SK-N-SH (cell line): Measurements from ENCODE around the gene CABLES2. TPM values are rescaled to one million over a fixed set of nuclear protein-coding genes. Genes with fewer than 3 reads are reported as not detected.

Experiments used
- CTCF ChIA-PET: fragments of 300-600, 350-600 bp; formaldehyde crosslinking; extraction: SDS; loops from one replicate; lab custom pipeline; 2021; lab: Yijun Ruan, JAX
- POLR2A ChIA-PET: fragments of 350-600 bp; sonication (Branson Sonifier 250); formaldehyde crosslinking; extraction: SDS; loops from one replicate; lab custom pipeline; 2020; ENCODE audit warnings: antibody characterized with exemption, inconsistent platforms; lab: Yijun Ruan, JAX
- DNase-seq: peaks from one replicate; pipeline ENCODE4 v3.0.0; 2012
- H2AFZ ChIP-seq: fragments of 200-600 bp; sonication (generic); 2 replicates; pipeline ENCODE4 v1.8.1; 2016; ENCODE audit warnings: antibody characterized with exemption, mild to moderate bottlenecking, low read depth
- H3F3A ChIP-seq: fragments of 200-600 bp; sonication (generic); replicated peaks from 2 replicates; pipeline ENCODE3; 2016; ENCODE audit warnings: antibody characterized with exemption, mild to moderate bottlenecking; ENCODE audit not compliant: insufficient read depth
- H3K27ac ChIP-seq, 2 experiments: fragments of 200-500 bp in 1 of 2; fragments of 200-600 bp in 1 of 2; sonication (Bioruptor generic) in 1 of 2; sonication (generic), shearing (Covaris generic) in 1 of 2; 2 replicates each; pipeline versions ENCODE4 v1.5.1 to v1.6.1; 2014 to 2016; ENCODE audit warnings: low read depth in 2 of 2, inconsistent platforms in 1 of 2, low read length in 1 of 2, mild to moderate bottlenecking in 1 of 2, mixed read lengths in 1 of 2
- H3K27me3 ChIP-seq: fragments of 200-600 bp; sonication (generic), shearing (Covaris generic); 2 replicates; pipeline ENCODE4 v1.6.1; 2016; ENCODE audit warnings: mixed run types; ENCODE audit not compliant: insufficient read depth
- H3K36me3 ChIP-seq, 2 experiments: fragments of 200-500 bp in 1 of 2; fragments of 200-600 bp in 1 of 2; sonication (Bioruptor generic) in 1 of 2; sonication (generic) in 1 of 2; replicated peaks in 1 of 2; 2 replicates each; pipeline versions ENCODE3 to v1.5.1; 2014 to 2016; ENCODE audit warnings: low read length in 1 of 2, mild to moderate bottlenecking in 1 of 2; ENCODE audit not compliant: insufficient read depth in 2 of 2, control insufficient read depth in 1 of 2
- H3K4me1 ChIP-seq, 2 experiments: fragments of 200-500 bp in 1 of 2; fragments of 200-600 bp in 1 of 2; sonication (Bioruptor generic) in 1 of 2; sonication (generic), shearing (Covaris generic) in 1 of 2; 2 replicates each; pipeline versions ENCODE4 v1.5.1 to v1.6.1; 2014 to 2016; ENCODE audit warnings: low read depth in 1 of 2, low read length in 1 of 2, mixed run types in 1 of 2; ENCODE audit not compliant: insufficient read depth in 2 of 2, control insufficient read depth in 1 of 2
- H3K4me2 ChIP-seq: fragments of 200-600 bp; sonication (generic), shearing (Covaris generic); 2 replicates; pipeline ENCODE4 v1.6.1; 2017; ENCODE audit warnings: mixed run types
- H3K4me3 ChIP-seq, 2 experiments: fragments of 200-500 bp in 1 of 2; fragments of 200-600 bp in 1 of 2; sonication (Bioruptor generic) in 1 of 2; sonication (generic), shearing (Covaris generic) in 1 of 2; 2 replicates each; pipeline versions ENCODE4 v1.5.1 to v1.8.1; 2014 to 2016; ENCODE audit warnings: low read depth in 2 of 2, inconsistent platforms in 1 of 2, low read length in 1 of 2, mild to moderate bottlenecking in 1 of 2, mixed read lengths in 1 of 2, moderate library complexity in 1 of 2
- H3K79me2 ChIP-seq: fragments of 200-600 bp; sonication (generic); 2 replicates; pipeline ENCODE4 v1.8.1; 2017; ENCODE audit warnings: mild to moderate bottlenecking; ENCODE audit not compliant: insufficient read depth
- H3K9ac ChIP-seq: fragments of 200-600 bp; sonication (generic); 2 replicates; pipeline ENCODE4 v1.6.1; 2017; ENCODE audit warnings: mixed run types
- H3K9me2 ChIP-seq: fragments of 200-600 bp; sonication (generic); 2 replicates; pipeline ENCODE4 v1.6.1; 2017; ENCODE audit warnings: mixed run types
- H3K9me3 ChIP-seq: fragments of 200-600 bp; sonication (generic); 2 replicates; pipeline ENCODE4 v1.6.1; 2017; ENCODE audit warnings: mixed run types, mild to moderate bottlenecking, moderate library complexity
- H4K20me1 ChIP-seq: fragments of 200-600 bp; sonication (generic); 2 replicates; pipeline ENCODE4 v1.6.1; 2017; ENCODE audit warnings: mild to moderate bottlenecking, mixed run types; ENCODE audit not compliant: insufficient read depth
- EP300 ChIP-seq, 2 experiments: IDR thresholded peaks; 2 replicates each; pipeline versions ENCODE4 v1.4.0 to v1.6.1; 2012; ENCODE audit warnings: borderline replicate concordance in 1 of 2, low read depth in 1 of 2, low read length in 1 of 2
- FOXJ3 ChIP-seq: sonication (generic); formaldehyde crosslinking; IDR thresholded peaks from 2 replicates; pipeline ENCODE4 v1.5.1; 2020; ENCODE audit warnings: mild to moderate bottlenecking, missing genetic modification reagents
- FOXM1 ChIP-seq: IDR thresholded peaks from 2 replicates; pipeline ENCODE4 v1.4.0; 2012; ENCODE audit warnings: low read depth, mild to moderate bottlenecking
- GABPA ChIP-seq: IDR thresholded peaks from 2 replicates; pipeline ENCODE4 v1.4.0; 2012; ENCODE audit warnings: low read depth, mild to moderate bottlenecking
- GATA2 ChIP-seq: sonication (generic); formaldehyde crosslinking; IDR thresholded peaks from 2 replicates; pipeline ENCODE4 v1.5.0; 2020; ENCODE audit warnings: mild to moderate bottlenecking, missing genetic modification reagents
- MEF2A ChIP-seq: IDR thresholded peaks from 2 replicates; pipeline ENCODE4 v1.4.0; 2012; ENCODE audit warnings: low read depth, borderline replicate concordance
- NFIC ChIP-seq: IDR thresholded peaks from 2 replicates; pipeline ENCODE4 v1.4.0; 2012; ENCODE audit warnings: borderline replicate concordance
- NRF1 ChIP-seq: IDR thresholded peaks from 2 replicates; pipeline ENCODE4 v1.6.1; 2012; ENCODE audit warnings: low read depth, mild to moderate bottlenecking, low read length
- RAD21 ChIP-seq: IDR thresholded peaks from 2 replicates; pipeline ENCODE4 v1.6.1; 2012; ENCODE audit warnings: mild to moderate bottlenecking, low read length
- SMC3 ChIP-seq: IDR thresholded peaks from 2 replicates; pipeline ENCODE4 v1.6.1; 2012; ENCODE audit warnings: low read depth, low read length, improper control_type of control experiment
- TAF1 ChIP-seq: IDR thresholded peaks from 2 replicates; pipeline ENCODE4 v1.6.1; 2012; ENCODE audit warnings: low read depth, mild to moderate bottlenecking, low read length, moderate library complexity, borderline replicate concordance
- WGBS: methylation state at CpG from one replicate; pipeline ENCODE4 v1.1.6; 2017; ENCODE audit warnings: low lambda C conversion rate; 5-methylcytosine and 5-hydroxymethylcytosine counted together
- polyA plus RNA-seq, 3 experiments: library from polyadenylated mRNA; depleted of rRNA; stranded (reverse); fragments of >200 nt; gene quantifications; 2 replicates each; pipeline ENCODE4 v1.2.3, GENCODE V29; 2012
- TF ChIP-seq, protein P1 (sequence below): fragments of 200-600 bp; sonication (generic); IDR thresholded peaks from 2 replicates; pipeline ENCODE4 v1.6.1; 2017; ENCODE audit warnings: antibody characterized with exemption, mild to moderate bottlenecking, moderate library complexity
- TF ChIP-seq, protein P2 (sequence below): IDR thresholded peaks from 2 replicates; pipeline ENCODE4; 2012
- TF ChIP-seq, protein P3 (sequence below): IDR thresholded peaks from 2 replicates; pipeline ENCODE4 v1.4.0; 2012; ENCODE audit warnings: low read depth
- TF ChIP-seq, protein P4 (sequence below): IDR thresholded peaks from 2 replicates; pipeline ENCODE4 v1.4.0; 2012; ENCODE audit warnings: low read depth, borderline replicate concordance
- TF ChIP-seq, protein P5 (sequence below): IDR thresholded peaks from 2 replicates; pipeline ENCODE4 v1.4.0; 2012; ENCODE audit warnings: low read depth, borderline replicate concordance

Gene CABLES2
- polyA plus RNA-seq, 1 of the 3 experiments (the other 2 are of a cell fraction): 4.8 TPM

DNA sequence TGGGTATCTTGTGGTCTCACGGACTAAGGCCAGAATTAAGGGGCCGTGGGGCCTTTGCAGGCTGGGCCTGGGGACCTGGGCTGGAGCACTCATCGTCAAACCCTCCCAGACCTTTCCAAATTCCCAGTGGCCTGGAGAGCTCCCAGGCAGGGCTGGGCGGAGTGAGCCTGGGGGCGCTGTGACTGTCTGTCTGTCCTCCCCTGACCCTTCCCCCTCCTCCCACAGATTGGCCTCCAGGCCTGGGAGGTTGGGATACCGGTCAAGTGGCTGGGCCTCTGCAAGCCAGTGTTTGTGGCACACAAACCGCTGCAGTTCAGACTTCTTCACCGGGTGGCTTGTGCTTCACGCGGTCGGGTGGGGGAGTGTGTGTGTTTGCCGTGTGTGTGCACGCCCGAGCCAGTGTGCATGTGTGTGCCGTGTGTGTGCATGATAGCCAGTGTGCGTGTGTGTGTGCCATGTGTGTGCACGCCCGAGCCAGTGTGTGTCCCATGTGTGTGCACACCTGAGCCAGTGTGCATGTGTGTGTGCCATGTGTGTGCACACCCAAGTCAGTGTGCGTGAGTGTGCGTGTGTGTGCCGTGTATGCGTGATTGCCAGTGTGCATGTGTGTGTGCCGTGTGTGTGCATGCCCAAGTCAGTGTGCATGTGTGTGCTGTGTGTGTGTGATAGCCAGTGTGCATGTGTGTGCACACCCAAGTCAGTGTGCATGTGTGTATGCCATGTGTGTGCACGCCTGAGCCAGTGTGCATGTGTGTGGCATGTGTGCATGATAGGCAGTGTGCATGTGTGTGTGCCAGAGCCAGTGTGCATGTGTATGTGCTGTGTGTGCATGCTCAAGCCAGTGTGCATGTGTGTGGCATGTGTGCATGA lies 14.0 kb upstream of the CABLES2 start:
- Histone ChIP-seq H3K4me2 (no peak overlapping the region), H4K20me1 (no peaks in the 10 kb centered on the region), H3K27me3 (no peaks in the 10 kb centered on the region), H3K9me2 (no peaks in the 10 kb centered on the region), H3K36me3 (no peaks in the 10 kb centered on the region), H3K4me1 (no peaks in the 10 kb centered on the region), H2AFZ (no peak overlapping the region), H3K79me2 (no peaks in the 10 kb centered on the region), H3F3A (no peaks in the 10 kb centered on the region), H3K9me3 (no peaks in the 10 kb centered on the region), H3K4me3 (no peak overlapping the region), H3K27ac (no peak overlapping the region), H3K9ac (no peak overlapping the region)
- DNase-seq: no peak
- ChIA-PET POLR2A (no interaction called here), CTCF (interaction anchor here (1.1 to 2.8 kb wide), 2 partner anchors 11 to 79 kb away, joined by 4 to 16 read pairs; no protein-coding TSS in a partner anchor)
- WGBS: 81% methylated on average over 17 of the region's 24 CpGs
- TF ChIP-seq GABPA (no peak), RAD21 (no peak), TAF1 (no peak), GATA2 (no peak), NRF1 (no peak), FOXM1 (no peak), SMC3 (no peak), MEF2A (no peak), NFIC (no peak), EP300 (IDR thresholded peaks at IDR 0.05; ENCODE audit: borderline replicate concordance in 1 of 2, low read depth in 1 of 2, low read length in 1 of 2) (no peak), FOXJ3 (CRISPR knock-in tag) (no peak)
- TF ChIP-seq, protein P1, sequence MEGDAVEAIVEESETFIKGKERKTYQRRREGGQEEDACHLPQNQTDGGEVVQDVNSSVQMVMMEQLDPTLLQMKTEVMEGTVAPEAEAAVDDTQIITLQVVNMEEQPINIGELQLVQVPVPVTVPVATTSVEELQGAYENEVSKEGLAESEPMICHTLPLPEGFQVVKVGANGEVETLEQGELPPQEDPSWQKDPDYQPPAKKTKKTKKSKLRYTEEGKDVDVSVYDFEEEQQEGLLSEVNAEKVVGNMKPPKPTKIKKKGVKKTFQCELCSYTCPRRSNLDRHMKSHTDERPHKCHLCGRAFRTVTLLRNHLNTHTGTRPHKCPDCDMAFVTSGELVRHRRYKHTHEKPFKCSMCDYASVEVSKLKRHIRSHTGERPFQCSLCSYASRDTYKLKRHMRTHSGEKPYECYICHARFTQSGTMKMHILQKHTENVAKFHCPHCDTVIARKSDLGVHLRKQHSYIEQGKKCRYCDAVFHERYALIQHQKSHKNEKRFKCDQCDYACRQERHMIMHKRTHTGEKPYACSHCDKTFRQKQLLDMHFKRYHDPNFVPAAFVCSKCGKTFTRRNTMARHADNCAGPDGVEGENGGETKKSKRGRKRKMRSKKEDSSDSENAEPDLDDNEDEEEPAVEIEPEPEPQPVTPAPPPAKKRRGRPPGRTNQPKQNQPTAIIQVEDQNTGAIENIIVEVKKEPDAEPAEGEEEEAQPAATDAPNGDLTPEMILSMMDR: no peak
- TF ChIP-seq, protein P2, sequence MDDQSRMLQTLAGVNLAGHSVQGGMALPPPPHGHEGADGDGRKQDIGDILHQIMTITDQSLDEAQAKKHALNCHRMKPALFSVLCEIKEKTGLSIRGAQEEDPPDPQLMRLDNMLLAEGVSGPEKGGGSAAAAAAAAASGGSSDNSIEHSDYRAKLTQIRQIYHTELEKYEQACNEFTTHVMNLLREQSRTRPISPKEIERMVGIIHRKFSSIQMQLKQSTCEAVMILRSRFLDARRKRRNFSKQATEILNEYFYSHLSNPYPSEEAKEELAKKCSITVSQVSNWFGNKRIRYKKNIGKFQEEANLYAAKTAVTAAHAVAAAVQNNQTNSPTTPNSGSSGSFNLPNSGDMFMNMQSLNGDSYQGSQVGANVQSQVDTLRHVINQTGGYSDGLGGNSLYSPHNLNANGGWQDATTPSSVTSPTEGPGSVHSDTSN: no peak
- TF ChIP-seq, protein P3, sequence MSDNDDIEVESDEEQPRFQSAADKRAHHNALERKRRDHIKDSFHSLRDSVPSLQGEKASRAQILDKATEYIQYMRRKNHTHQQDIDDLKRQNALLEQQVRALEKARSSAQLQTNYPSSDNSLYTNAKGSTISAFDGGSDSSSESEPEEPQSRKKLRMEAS: no peak
- TF ChIP-seq, protein P4, sequence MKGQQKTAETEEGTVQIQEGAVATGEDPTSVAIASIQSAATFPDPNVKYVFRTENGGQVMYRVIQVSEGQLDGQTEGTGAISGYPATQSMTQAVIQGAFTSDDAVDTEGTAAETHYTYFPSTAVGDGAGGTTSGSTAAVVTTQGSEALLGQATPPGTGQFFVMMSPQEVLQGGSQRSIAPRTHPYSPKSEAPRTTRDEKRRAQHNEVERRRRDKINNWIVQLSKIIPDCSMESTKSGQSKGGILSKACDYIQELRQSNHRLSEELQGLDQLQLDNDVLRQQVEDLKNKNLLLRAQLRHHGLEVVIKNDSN: no peak
- TF ChIP-seq, protein P5, sequence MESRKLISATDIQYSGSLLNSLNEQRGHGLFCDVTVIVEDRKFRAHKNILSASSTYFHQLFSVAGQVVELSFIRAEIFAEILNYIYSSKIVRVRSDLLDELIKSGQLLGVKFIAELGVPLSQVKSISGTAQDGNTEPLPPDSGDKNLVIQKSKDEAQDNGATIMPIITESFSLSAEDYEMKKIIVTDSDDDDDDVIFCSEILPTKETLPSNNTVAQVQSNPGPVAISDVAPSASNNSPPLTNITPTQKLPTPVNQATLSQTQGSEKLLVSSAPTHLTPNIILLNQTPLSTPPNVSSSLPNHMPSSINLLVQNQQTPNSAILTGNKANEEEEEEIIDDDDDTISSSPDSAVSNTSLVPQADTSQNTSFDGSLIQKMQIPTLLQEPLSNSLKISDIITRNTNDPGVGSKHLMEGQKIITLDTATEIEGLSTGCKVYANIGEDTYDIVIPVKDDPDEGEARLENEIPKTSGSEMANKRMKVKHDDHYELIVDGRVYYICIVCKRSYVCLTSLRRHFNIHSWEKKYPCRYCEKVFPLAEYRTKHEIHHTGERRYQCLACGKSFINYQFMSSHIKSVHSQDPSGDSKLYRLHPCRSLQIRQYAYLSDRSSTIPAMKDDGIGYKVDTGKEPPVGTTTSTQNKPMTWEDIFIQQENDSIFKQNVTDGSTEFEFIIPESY: no peak
